Chondrocyte (in vitro differentiated cells): ENCODE results near the gene EXOC6. TPM values are rescaled to one million over a fixed set of nuclear protein-coding genes. Genes with fewer than 3 reads are reported as not detected.
"Not testable (repeated sequence)": the region's sequence is repeated elsewhere in the genome, so short reads cannot be mapped to it uniquely, and the experiment has no call there.

Source experiments
- DNase-seq: peaks from one replicate; pipeline ENCODE4 v3.0.0; 2021; ENCODE audit warnings: mixed read lengths, low spot score
- H3K27ac Mint-ChIP-seq: one replicate; pipeline ENCODE4 v1.8.0; 2021; ENCODE audit warnings: mild to moderate bottlenecking, moderate library complexity, mixed read lengths; ENCODE audit not compliant: unreplicated experiment
- H3K27me3 Mint-ChIP-seq: 2 replicates; pipeline ENCODE4 v1.8.0; 2021; ENCODE audit warnings: low read depth, mixed read lengths
- H3K36me3 Mint-ChIP-seq: 2 replicates; pipeline ENCODE4 v1.8.0; 2021; ENCODE audit warnings: low read depth, mixed read lengths
- H3K4me1 Mint-ChIP-seq: 2 replicates; pipeline ENCODE4 v1.8.0; 2021; ENCODE audit warnings: low read depth, mild to moderate bottlenecking, mixed read lengths
- H3K4me3 Mint-ChIP-seq: one replicate; pipeline ENCODE4 v1.8.0; 2021; ENCODE audit warnings: mild to moderate bottlenecking, moderate library complexity, mixed read lengths; ENCODE audit not compliant: unreplicated experiment
- H3K9me3 Mint-ChIP-seq: 2 replicates; pipeline ENCODE4 v1.8.0; 2021; ENCODE audit warnings: low read depth, mixed read lengths
- total RNA-seq: library from RNA; stranded (reverse); gene quantifications from 3 replicates; pipeline ENCODE4 v1.2.1, GENCODE V29; 2021
- TF ChIP-seq, protein P1 (sequence below): fragments of 200-600 bp; sonication (generic); IDR thresholded peaks from 2 replicates; pipeline ENCODE4 v1.5.0; 2021; ENCODE audit warnings: antibody characterized with exemption, mild to moderate bottlenecking, moderate library complexity

EXOC6 gene
- total RNA-seq, 1 donor from 2014 or later, result 7.2 TPM

DNA sequence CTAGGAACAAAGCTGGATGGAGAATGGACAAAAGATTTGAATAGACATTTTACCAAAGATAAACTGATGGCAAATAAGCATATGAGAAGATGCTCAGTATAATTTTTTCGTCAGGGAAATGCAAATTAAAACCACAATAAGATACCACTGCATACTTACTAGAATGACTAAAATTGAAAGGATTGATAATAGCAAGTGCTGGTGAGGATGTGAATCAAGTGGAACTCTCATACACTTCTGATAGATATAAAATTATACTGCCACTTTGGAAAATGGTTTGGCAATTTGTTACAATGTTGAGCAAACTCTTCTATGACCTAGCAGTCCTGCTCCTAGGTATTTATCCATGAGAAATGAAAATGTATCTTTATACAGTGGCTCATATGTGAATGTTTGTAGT, 83.3 kb downstream of the EXOC6 start:
- peaks cover 9% of the 10 kb centered on the region for H3K9me3 Mint-ChIP-seq
- H3K4me3 Mint-ChIP-seq, result no peak overlapping the region
- H3K36me3 Mint-ChIP-seq, result peaks cover 10% of the 10 kb centered on the region
- TF ChIP-seq, protein P1, sequence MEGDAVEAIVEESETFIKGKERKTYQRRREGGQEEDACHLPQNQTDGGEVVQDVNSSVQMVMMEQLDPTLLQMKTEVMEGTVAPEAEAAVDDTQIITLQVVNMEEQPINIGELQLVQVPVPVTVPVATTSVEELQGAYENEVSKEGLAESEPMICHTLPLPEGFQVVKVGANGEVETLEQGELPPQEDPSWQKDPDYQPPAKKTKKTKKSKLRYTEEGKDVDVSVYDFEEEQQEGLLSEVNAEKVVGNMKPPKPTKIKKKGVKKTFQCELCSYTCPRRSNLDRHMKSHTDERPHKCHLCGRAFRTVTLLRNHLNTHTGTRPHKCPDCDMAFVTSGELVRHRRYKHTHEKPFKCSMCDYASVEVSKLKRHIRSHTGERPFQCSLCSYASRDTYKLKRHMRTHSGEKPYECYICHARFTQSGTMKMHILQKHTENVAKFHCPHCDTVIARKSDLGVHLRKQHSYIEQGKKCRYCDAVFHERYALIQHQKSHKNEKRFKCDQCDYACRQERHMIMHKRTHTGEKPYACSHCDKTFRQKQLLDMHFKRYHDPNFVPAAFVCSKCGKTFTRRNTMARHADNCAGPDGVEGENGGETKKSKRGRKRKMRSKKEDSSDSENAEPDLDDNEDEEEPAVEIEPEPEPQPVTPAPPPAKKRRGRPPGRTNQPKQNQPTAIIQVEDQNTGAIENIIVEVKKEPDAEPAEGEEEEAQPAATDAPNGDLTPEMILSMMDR, result no peak
- no peak for DNase-seq
- no peaks in the 10 kb centered on the region for H3K27me3 Mint-ChIP-seq
- H3K27ac Mint-ChIP-seq, result no peak overlapping the region
- H3K4me1 Mint-ChIP-seq, result no peaks in the 10 kb centered on the region

DNA sequence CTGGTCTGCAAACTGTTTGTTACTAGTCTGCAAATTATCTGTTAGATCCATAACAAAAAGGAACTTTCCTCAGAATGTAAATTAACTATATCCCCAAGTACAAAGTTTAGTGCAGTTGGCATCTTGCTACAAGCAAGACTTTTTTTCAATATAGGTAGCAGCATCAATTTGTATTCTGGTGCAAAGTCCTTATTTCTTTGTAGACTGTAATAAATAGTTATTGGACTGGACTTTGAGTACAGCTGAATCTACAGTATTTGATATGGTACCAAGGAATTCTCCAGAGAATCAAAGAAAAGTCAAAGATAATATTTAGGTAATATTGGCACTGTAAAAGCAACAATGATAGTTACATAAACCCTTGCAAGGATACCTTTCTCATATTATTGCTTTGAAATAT, 89.6 kb downstream of the EXOC6 start:
- H3K4me3 Mint-ChIP-seq, result no peak overlapping the region
- no peaks in the 10 kb centered on the region for H3K9me3 Mint-ChIP-seq
- DNase-seq, result no peak
- no peak overlapping the region for H3K27ac Mint-ChIP-seq
- H3K27me3 Mint-ChIP-seq, result no peaks in the 10 kb centered on the region
- no peaks in the 10 kb centered on the region for H3K4me1 Mint-ChIP-seq
- H3K36me3 Mint-ChIP-seq, result no peaks in the 10 kb centered on the region
- TF ChIP-seq, protein P1, result no peak

DNA sequence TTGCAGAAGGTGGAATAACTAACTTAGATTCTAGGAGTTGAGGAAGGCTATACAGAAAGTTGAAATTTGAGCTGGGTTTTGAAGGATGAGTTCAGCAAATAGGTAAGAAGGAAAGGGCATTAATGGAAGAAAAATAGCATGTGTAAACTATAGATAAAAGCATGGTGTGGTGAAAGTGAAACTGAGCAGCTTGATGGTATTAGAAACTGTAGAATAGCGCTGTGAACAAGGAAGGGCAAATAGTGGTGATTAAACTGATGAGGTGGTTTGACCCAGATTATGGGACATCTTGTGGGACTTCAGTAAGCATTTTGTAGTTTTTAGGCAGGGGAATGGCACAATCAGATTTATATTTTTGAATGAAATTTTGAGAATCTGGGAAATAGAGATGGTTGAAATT, 90.5 kb downstream of the EXOC6 start:
- H3K4me3 Mint-ChIP-seq, result no peak overlapping the region
- no peaks in the 10 kb centered on the region for H3K36me3 Mint-ChIP-seq
- DNase-seq, result no peak
- no peaks in the 10 kb centered on the region for H3K4me1 Mint-ChIP-seq
- H3K27me3 Mint-ChIP-seq, result no peaks in the 10 kb centered on the region
- no peaks in the 10 kb centered on the region for H3K9me3 Mint-ChIP-seq
- TF ChIP-seq, protein P1, result no peak
- no peak overlapping the region for H3K27ac Mint-ChIP-seq

DNA sequence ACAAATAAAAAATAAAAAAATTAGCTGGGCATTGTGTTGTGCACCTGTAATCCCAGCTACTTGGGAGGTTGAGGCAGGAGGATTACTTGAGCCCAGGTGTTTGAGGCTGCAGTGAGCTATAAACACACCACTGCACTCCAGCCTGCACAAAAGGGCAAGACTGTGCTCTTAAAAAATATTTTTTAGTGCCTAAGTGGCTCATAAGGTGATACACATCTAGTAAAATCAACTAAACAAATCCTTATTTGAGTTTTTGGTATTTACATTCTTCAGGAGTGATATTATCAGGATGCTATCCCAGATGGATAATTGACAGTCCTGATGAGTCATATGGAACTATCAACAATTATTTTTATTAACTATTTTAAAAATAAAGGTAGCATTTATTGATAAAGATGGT, 93.9 kb downstream of the EXOC6 start:
- Mint-ChIP-seq H3K27me3 (no peaks in the 10 kb centered on the region), H3K36me3 (peaks cover 6% of the 10 kb centered on the region), H3K9me3 (no peaks in the 10 kb centered on the region), H3K27ac (no peak overlapping the region), H3K4me3 (no peak overlapping the region), H3K4me1 (no peaks in the 10 kb centered on the region)
- DNase-seq, result no peak
- TF ChIP-seq, protein P1, result no peak

DNA sequence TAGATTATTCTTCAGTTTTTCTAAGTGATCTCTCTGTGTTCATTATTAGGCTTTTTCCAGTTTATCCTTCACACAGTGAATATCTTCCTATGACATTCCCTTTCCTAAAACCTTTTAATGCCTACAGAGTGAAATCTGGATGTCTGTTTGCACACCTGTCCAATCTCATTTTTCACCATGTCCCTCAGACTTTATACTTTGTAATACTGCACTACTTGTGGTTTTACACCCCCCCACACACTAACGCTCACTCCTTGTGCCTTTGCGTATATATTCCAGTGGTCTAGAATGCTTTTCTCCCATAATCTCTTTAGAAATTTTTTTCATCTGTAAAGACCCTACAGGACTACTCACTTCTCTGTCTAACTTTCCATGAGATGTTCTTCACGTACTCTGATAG, 98.2 kb downstream of the EXOC6 start:
- no peaks in the 10 kb centered on the region for H3K27me3 Mint-ChIP-seq
- no peak for DNase-seq
- H3K9me3 Mint-ChIP-seq, result no peaks in the 10 kb centered on the region
- H3K27ac Mint-ChIP-seq, result no peak overlapping the region
- no peaks in the 10 kb centered on the region for H3K4me1 Mint-ChIP-seq
- H3K4me3 Mint-ChIP-seq, result no peak overlapping the region
- H3K36me3 Mint-ChIP-seq, result peaks cover 8% of the 10 kb centered on the region
- TF ChIP-seq, protein P1, result no peak

DNA sequence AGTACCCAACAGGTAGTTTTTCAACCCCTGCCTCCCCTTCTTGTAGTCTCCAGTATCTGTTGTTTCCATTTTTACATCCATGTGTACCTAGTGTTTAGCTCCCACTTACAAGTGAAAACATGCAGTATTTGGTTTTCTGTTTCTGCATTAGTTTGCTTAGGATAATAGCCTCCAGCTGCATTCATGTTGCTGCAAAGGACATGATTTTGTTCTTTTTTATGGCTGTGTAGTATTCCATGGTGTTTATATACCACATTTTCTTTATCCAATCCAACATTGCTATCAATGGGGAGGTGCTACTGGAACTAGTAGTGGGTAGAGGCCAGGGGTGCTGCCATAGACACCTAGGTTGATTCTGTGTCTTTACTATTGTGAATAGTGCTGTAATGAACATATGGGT, 104.3 kb downstream of the EXOC6 start:
- not testable (repeated sequence) for H3K4me3 Mint-ChIP-seq, H3K27me3 Mint-ChIP-seq, H3K4me1 Mint-ChIP-seq, H3K27ac Mint-ChIP-seq, DNase-seq, H3K9me3 Mint-ChIP-seq, H3K36me3 Mint-ChIP-seq
